ENCODE results near the gene FOXR1. TPM values are rescaled to one million over a fixed set of nuclear protein-coding genes. Genes with fewer than 3 reads are reported as not detected.

FOXR1 gene
- total RNA-seq, 4 donors from 2014 or later = not detected

DNA sequence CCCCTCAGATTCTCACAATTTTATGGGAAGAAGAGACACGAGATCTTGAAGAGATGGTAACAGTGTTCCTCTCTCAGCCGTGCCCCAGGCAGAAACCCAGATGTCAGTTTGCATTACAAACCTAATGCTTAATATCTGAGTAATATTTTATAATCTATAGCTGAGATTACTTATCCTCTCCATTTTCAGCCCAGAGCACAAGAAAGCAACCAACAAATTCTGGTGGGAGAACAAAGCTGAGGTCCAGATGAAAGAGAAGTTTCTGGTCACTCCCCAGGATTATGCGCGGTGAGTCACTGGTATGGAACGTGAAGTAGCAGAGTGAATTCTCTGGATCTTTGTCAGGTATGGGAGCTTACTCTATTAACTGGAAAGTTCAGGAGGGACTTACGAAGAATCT is 27.3 kb downstream of the FOXR1 start:
- 48 to 53% methylated on average over 6 of the region's 6 CpGs for WGBS, 2 donors
- Histone ChIP-seq H3K27me3 (no peaks in the 10 kb centered on the region), H3K4me3 (peak overlapping the region; percentile 83 to 96 (median 92)), H3K9me3 (no peaks in the 10 kb centered on the region), H3K4me1 (peaks cover 0 to 34% (median 20%) of the 10 kb centered on the region in 4 donors), H3K27ac (peak overlapping the region in 3 of 4 donors; percentile 80 to 92 (median 89)), H3K36me3 (peaks cover 0 to 48% (median 9%) of the 10 kb centered on the region in 3 donors)
- DNase-seq (ENCODE audit: low spot score in 2 of 2) = no peak
- TF ChIP-seq EP300 (IDR thresholded peaks at IDR 0.05) (no peak), POLR2A (IDR thresholded peaks at IDR 0.05) (no peak)
- TF ChIP-seq, protein P1, sequence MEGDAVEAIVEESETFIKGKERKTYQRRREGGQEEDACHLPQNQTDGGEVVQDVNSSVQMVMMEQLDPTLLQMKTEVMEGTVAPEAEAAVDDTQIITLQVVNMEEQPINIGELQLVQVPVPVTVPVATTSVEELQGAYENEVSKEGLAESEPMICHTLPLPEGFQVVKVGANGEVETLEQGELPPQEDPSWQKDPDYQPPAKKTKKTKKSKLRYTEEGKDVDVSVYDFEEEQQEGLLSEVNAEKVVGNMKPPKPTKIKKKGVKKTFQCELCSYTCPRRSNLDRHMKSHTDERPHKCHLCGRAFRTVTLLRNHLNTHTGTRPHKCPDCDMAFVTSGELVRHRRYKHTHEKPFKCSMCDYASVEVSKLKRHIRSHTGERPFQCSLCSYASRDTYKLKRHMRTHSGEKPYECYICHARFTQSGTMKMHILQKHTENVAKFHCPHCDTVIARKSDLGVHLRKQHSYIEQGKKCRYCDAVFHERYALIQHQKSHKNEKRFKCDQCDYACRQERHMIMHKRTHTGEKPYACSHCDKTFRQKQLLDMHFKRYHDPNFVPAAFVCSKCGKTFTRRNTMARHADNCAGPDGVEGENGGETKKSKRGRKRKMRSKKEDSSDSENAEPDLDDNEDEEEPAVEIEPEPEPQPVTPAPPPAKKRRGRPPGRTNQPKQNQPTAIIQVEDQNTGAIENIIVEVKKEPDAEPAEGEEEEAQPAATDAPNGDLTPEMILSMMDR (IDR thresholded peaks at IDR 0.05) = no peak

GRCh38 chr11:119000906-119001305 is 29.3 kb downstream of the FOXR1 start:
- no peak overlapping the region for H3K27ac ChIP-seq
- DNase-seq (ENCODE audit: low spot score in 2 of 2) = no peak
- H3K36me3 ChIP-seq = peaks cover 0 to 67% (median 9%) of the 10 kb centered on the region in 3 donors
- no peak overlapping the region for H3K4me3 ChIP-seq
- H3K4me1 ChIP-seq = peaks cover 0 to 34% (median 20%) of the 10 kb centered on the region in 4 donors
- WGBS, 2 donors = 38 to 43% methylated on average over 1 of the region's 1 CpG
- H3K27me3 ChIP-seq = no peaks in the 10 kb centered on the region
- H3K9me3 ChIP-seq = no peaks in the 10 kb centered on the region
- TF ChIP-seq EP300 (IDR thresholded peaks at IDR 0.05) (no peak), POLR2A (IDR thresholded peaks at IDR 0.05) (no peak)
- TF ChIP-seq, protein P1 (IDR thresholded peaks at IDR 0.05) = no peak

GRCh38 chr11:119006656-119007055 is 35.1 kb downstream of the FOXR1 start:
- 83 to 86% methylated on average over 4 of the region's 4 CpGs for WGBS, 2 donors
- TF ChIP-seq EP300 (IDR thresholded peaks at IDR 0.05) (no peak), POLR2A (IDR thresholded peaks at IDR 0.05) (no peak)
- TF ChIP-seq, protein P1 (IDR thresholded peaks at IDR 0.05) = no peak
- no peaks in the 10 kb centered on the region for H3K9me3 ChIP-seq
- H3K36me3 ChIP-seq = peaks cover 0 to 92% (median 18%) of the 10 kb centered on the region in 3 donors
- no peak for DNase-seq (ENCODE audit: low spot score in 2 of 2)
- H3K27ac ChIP-seq = no peak overlapping the region
- no peaks in the 10 kb centered on the region for H3K27me3 ChIP-seq
- no peaks in the 10 kb centered on the region for H3K4me1 ChIP-seq
- H3K4me3 ChIP-seq = no peak overlapping the region

DNA sequence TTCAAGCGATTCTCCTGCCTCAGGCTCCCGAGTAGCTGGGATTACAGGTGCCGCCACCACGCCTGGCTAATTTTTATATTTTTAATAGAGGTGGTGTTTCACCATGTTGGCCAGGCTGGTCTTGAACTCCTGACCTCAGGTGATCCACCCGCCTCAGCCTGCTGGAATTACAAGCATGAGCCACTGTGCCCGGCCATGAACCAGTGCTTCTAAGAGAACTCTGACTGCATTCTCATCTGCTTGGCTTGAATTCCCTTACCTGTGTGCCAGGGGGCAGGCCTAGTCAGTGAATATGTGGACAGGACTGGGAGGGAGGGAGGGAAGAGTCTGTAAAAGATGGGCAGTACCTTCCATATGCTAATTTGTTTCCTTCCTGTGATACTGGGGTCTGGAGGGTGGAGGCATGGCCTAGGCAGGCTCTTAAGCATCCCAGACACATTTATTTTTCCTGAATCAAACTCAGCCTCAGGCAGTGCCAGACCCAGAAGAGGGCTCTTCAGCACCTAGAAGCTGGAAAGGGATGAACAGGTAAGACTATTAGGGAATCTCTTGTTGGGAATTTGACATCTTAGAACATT is 40.0 kb downstream of the FOXR1 start:
- no peak for TF ChIP-seq EP300 (IDR thresholded peaks at IDR 0.05)
- no peak for TF ChIP-seq POLR2A (IDR thresholded peaks at IDR 0.05)
- TF ChIP-seq, protein P1 (IDR thresholded peaks at IDR 0.05) = no peak
- Histone ChIP-seq H3K4me1 (peaks cover 0 to 18% (median 6%) of the 10 kb centered on the region in 4 donors), H3K27ac (no peak overlapping the region), H3K36me3 (peaks cover 5 to 95% (median 46%) of the 10 kb centered on the region in 3 donors), H3K27me3 (no peaks in the 10 kb centered on the region), H3K4me3 (no peak overlapping the region), H3K9me3 (no peaks in the 10 kb centered on the region)
- WGBS, 2 donors = 84 to 85% methylated on average over 6 of the region's 6 CpGs
- DNase-seq (ENCODE audit: low spot score in 2 of 2) = no peak

GRCh38 chr11:119012629-119013170 is 41.1 kb downstream of the FOXR1 start:
- TF ChIP-seq, protein P1 (IDR thresholded peaks at IDR 0.05) = no peak
- TF ChIP-seq POLR2A (IDR thresholded peaks at IDR 0.05) (no peak), EP300 (IDR thresholded peaks at IDR 0.05) (no peak)
- no peaks in the 10 kb centered on the region for H3K9me3 ChIP-seq
- no peaks in the 10 kb centered on the region for H3K27me3 ChIP-seq
- H3K4me1 ChIP-seq = peaks cover 0 to 27% (median 15%) of the 10 kb centered on the region in 4 donors
- DNase-seq (ENCODE audit: low spot score in 2 of 2) = no peak
- H3K36me3 ChIP-seq = peaks cover 5 to 88% (median 48%) of the 10 kb centered on the region in 3 donors
- H3K27ac ChIP-seq = no peak overlapping the region
- 75 to 82% methylated on average over 3 of the region's 3 CpGs for WGBS, 2 donors
- H3K4me3 ChIP-seq = no peak overlapping the region
